Middle frontal gyrus (tissue), 1 donor: Measurements from ENCODE around the gene PDE8A.
"Not testable (repeated sequence)": the region's sequence is repeated elsewhere in the genome, so short reads cannot be mapped to it uniquely, and the experiment has no call there.

ENCODE experiments used
- DNase-seq: peaks from one replicate; pipeline ENCODE4 v3.0.0-alpha.2; 2015; ENCODE audit warnings: low spot score; ENCODE audit errors: extremely low spot score

PDE8A gene

GRCh38 chr15:85010386-85011159 is 28.9 kb downstream of the PDE8A start:
- DNase-seq: no peak

GRCh38 chr15:85011160-85011571 is 29.5 kb downstream of the PDE8A start:
- DNase-seq: no peak

GRCh38 chr15:85011724-85012123 is 30.1 kb downstream of the PDE8A start:
- DNase-seq: not testable (repeated sequence)

GRCh38 chr15:85013785-85014184 is 32.1 kb downstream of the PDE8A start:
- DNase-seq: no peak

- DNase-seq: no peak
Measured at GRCh38 chr15:85014932-85015331, 33.3 kb downstream of the PDE8A start.

- DNase-seq: no peak
Measured at GRCh38 chr15:85016275-85016674, 34.6 kb downstream of the PDE8A start.

GRCh38 chr15:85019815-85020590 is 38.3 kb downstream of the PDE8A start:
- no peak for DNase-seq

GRCh38 chr15:85021409-85021808 is 39.8 kb downstream of the PDE8A start:
- DNase-seq: no peak

GRCh38 chr15:85022860-85023403 is 41.3 kb downstream of the PDE8A start:
- no peak for DNase-seq

GRCh38 chr15:85024003-85024402 is 42.3 kb downstream of the PDE8A start:
- no peak for DNase-seq

- no peak for DNase-seq
Measured at GRCh38 chr15:85024509-85025336, 43.1 kb downstream of the PDE8A start.

GRCh38 chr15:85025516-85026251 is 44.0 kb downstream of the PDE8A start:
- no peak for DNase-seq

GRCh38 chr15:85026304-85027032 is 44.8 kb downstream of the PDE8A start:
- no peak for DNase-seq

- DNase-seq: no peak
Measured at GRCh38 chr15:85027033-85027380, 45.4 kb downstream of the PDE8A start.

GRCh38 chr15:85027421-85027820 is 45.8 kb downstream of the PDE8A start:
- DNase-seq: no peak

- DNase-seq: no peak
Measured at GRCh38 chr15:85028416-85028815, 46.8 kb downstream of the PDE8A start.

- no peak for DNase-seq
Measured at GRCh38 chr15:85029221-85029620, 47.6 kb downstream of the PDE8A start.

GRCh38 chr15:85030301-85030929 is 48.8 kb downstream of the PDE8A start:
- no peak for DNase-seq

GRCh38 chr15:85031086-85031943 is 49.7 kb downstream of the PDE8A start:
- no peak for DNase-seq
